Measurements from ENCODE around the gene FAXDC2. TPM values are rescaled to one million over a fixed set of nuclear protein-coding genes. Genes with fewer than 3 reads are reported as not detected.

Gene FAXDC2
- total and polyA plus RNA-seq, 2 of the 13 experiments (the other 11 are each of a cell fraction or from before 2014, with no cell fraction given): 4.7 to 58.8 TPM

GRCh38 chr5:154860123-154860522 lies 9.7 kb upstream of the FAXDC2 start (continued):
- TF ChIP-seq ZNF564 (CRISPR knock-in tag; IDR thresholded peaks at IDR 0.05) (no peak), ZNF224 (CRISPR knock-in tag; IDR thresholded peaks at IDR 0.05) (no peak), SRSF1 (optimal IDR thresholded peaks at IDR 0.05; ENCODE audit: low read depth, low read length) (no peak), KAT7 (CRISPR knock-in tag; IDR thresholded peaks at IDR 0.05; ENCODE audit: borderline replicate concordance) (no peak), MTA1 (CRISPR knock-in tag; IDR thresholded peaks at IDR 0.05; ENCODE audit: borderline replicate concordance) (no peak), ZNF281 (CRISPR knock-in tag; IDR thresholded peaks at IDR 0.05; ENCODE audit: borderline replicate concordance) (no peak), ZFP36L2 (CRISPR knock-in tag; IDR thresholded peaks at IDR 0.05) (no peak), RBAK (CRISPR knock-in tag; IDR thresholded peaks at IDR 0.05) (no peak), HMGXB3 (CRISPR knock-in tag; IDR thresholded peaks at IDR 0.05; ENCODE audit: borderline replicate concordance) (no peak), ZNF484 (CRISPR knock-in tag; IDR thresholded peaks at IDR 0.05; ENCODE audit: borderline replicate concordance, low read depth) (no peak)
- TF ChIP-seq, protein P1, sequence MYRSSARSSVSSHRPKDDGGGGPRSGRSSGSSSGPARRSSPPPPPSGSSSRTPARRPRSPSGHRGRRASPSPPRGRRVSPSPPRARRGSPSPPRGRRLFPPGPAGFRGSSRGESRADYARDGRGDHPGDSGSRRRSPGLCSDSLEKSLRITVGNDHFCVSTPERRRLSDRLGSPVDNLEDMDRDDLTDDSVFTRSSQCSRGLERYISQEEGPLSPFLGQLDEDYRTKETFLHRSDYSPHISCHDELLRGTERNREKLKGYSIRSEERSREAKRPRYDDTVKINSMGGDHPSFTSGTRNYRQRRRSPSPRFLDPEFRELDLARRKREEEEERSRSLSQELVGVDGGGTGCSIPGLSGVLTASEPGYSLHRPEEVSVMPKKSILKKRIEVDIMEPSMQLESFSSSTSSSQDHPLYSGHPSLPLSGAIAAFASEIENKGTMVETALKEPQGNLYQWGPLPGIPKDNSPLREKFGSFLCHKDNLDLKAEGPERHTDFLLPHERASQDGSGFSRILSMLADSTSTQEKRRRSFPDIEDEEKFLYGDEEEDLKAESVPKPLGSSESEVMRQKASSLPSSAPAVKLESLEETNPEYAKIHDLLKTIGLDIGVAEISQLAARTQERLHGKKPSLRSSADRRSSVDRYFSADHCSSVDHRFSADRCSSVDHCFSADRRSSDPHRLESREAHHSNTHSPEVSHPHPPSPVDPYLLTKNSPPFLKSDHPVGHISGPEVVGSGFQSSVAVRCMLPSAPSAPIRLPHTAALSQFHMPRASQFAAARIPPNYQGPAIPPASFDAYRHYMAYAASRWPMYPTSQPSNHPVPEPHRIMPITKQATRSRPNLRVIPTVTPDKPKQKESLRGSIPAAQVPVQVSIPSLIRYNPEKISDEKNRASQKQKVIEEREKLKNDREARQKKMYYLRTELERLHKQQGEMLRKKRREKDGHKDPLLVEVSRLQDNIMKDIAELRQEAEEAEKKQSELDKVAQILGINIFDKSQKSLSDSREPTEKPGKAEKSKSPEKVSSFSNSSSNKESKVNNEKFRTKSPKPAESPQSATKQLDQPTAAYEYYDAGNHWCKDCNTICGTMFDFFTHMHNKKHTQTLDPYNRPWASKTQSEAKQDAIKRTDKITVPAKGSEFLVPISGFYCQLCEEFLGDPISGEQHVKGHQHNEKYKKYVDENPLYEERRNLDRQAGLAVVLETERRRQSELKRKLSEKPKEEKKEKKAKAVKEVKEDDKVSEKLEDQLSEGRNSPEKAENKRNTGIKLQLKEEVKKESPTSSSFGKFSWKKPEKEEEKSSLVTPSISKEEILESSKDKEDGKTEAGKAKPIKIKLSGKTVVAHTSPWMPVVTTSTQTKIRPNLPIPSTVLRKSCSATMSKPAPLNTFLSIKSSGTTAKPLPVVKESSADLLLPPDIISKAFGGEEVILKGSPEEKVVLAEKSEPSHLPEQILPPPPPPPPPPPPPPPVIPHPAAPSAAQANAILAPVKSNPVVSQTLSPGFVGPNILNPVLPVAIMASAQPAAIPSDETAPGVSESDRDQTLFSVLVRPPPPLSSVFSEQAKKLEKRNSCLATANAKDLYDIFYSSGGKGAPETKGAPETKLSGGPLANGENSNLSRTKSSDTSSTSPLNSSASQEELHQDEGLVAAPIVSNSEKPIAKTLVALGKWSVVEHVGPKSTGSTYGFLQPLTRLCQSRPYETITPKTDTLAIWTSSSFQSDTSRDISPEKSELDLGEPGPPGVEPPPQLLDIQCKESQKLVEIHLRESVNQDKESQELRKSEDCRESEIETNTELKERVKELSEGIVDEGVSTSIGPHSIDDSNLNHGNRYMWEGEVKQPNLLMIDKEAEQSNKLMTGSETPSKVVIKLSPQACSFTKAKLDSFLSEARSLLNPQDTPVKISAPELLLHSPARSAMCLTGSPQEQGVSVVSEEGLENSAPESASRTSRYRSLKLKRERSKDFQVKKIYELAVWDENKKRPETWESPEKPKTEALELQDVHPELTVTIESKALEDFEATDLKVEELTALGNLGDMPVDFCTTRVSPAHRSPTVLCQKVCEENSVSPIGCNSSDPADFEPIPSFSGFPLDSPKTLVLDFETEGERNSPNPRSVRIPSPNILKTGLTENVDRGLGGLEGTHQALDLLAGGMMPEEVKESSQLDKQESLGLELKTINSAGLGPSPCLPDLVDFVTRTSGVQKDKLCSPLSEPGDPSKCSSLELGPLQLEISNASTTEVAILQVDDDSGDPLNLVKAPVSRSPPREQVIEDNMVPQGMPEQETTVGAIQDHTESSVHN (CRISPR knock-in tag; IDR thresholded peaks at IDR 0.05): no peak
- TF ChIP-seq, protein P2, sequence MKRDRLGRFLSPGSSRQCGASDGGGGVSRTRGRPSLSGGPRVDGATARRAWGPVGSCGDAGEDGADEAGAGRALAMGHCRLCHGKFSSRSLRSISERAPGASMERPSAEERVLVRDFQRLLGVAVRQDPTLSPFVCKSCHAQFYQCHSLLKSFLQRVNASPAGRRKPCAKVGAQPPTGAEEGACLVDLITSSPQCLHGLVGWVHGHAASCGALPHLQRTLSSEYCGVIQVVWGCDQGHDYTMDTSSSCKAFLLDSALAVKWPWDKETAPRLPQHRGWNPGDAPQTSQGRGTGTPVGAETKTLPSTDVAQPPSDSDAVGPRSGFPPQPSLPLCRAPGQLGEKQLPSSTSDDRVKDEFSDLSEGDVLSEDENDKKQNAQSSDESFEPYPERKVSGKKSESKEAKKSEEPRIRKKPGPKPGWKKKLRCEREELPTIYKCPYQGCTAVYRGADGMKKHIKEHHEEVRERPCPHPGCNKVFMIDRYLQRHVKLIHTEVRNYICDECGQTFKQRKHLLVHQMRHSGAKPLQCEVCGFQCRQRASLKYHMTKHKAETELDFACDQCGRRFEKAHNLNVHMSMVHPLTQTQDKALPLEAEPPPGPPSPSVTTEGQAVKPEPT (CRISPR knock-in tag; IDR thresholded peaks at IDR 0.05; ENCODE audit: low read depth): no peak

Measured in HepG2 (cell line).